Stimulated activated CD4-positive, alpha-beta T cell treated with anti-CD3 and anti-CD28 coated beads, Interleukin-12 subunit alpha, Interleukin-12 subunit beta, amount 100 ng/mL, for 48 hours (primary cell): Measurements from ENCODE around the gene RTTN.
"Not testable (repeated sequence)": the region's sequence is repeated elsewhere in the genome, so short reads cannot be mapped to it uniquely, and the experiment has no call there.

Experiments
- DNase-seq, 3 donors: peaks; one replicate each; pipeline ENCODE4 v3.0.0-alpha.2; 2020; ENCODE audit warnings: low read depth in 2 of 3, low spot score in 1 of 3

Gene RTTN

GRCh38 chr18:70205421-70206397 is at the start of gene RTTN:
TSS of gene RTTN (minus strand) at chr18:70205687. CDS start at chr18:70205658, 29 bp downstream.
- DNase-seq: peak; percentile 85 to 91 (median 88)

- no peak for DNase-seq
Observed at GRCh38 chr18:70250781-70251180, 45.3 kb upstream of the RTTN start.

- DNase-seq: not testable (repeated sequence)
Observed at GRCh38 chr18:70249861-70250260, 44.4 kb upstream of the RTTN start.

DNA sequence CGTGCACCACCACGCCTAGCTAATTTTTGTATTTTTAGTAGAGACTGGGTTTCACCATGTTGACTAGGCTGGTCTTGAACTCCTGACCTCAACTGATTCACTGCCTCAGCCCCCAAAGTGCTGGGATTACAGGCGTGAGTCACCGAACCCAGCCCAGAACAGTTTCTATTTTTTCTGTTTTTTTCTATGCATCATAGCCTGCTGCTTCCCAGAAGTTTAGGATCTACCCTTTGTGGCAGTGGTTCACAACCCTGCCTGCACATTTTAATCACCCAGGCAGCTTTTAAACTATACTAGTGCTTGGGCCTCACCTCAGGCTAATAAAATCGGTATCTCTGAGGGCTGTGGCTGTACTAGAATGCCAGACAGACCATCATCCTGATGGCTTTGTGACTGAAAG is 43.6 kb upstream of the RTTN start:
- DNase-seq: no peak

DNA sequence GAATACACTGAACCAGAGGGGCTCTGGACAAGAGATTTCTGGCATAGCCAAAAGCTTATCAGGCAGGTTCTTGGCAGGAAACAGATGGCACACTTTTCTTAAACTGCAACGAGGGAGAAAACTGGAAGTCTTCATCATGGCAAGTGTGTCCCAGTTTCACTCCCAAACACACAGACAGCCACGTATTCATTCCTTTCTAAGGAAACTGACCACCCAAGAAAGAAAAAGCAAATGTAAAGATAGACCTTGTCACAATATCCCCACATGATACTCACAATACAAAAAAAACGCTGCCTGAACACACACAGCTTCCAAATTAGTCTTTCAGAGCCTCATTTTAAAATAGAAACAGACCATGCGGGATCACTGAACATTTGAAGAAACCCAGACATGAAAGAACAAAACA is 40.6 kb upstream of the RTTN start:
- no peak for DNase-seq

DNA sequence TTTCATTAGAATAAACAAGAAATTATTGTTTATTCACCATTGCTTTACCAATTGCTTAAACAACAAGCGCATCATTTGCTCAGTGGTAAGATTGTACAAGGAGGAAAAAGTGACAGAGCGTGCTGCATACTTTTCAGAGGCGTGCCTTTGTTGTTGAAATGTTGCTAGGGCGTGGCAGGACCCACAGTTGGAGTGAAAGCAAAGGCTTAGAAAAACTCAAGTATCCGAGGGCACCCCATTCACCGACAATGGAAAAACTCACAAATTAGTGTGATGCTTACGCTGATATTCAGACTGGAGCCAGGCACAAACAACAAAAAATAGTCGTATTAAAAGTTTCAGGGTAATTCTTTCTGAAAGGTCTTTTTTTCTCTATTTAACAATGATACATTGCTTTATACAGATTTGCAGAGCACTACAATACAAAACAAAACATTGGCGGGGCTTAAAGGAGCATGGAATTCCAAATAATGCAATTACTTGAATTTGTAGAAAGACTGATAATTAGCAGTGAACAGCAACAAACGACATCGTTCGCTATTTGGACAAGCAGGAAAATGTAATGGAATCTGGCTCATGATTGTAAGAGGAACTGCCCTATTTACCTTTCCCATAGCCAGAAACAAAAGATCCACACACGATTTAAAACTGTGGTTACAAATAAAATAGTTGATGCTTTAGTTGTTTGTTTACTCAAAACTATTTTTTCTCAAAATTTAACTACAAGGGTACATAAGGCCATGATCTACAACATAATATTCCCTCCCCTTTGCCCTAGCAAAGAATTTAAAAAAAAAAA is 37.8 kb upstream of the RTTN start:
- no peak for DNase-seq

DNA sequence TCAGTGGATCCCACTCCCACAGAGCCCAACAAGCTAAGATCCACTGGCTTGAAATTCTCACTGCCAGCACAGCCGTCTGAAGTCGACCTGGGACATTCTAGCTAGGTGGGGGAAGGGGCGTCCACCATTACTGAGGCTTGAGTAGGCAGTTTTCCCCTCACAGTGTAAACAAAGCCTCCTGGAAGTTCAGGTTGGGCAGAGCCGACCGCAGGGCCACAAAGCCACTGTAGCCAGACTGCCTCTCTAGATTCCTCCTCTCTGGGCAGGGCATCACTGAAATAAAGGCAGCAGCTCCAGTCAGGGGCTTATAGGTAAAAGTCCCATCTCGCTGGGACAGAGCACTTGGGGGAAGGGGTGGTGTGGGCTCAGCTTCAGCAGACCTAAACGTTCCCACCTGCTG is 31.4 kb upstream of the RTTN start:
- not testable (repeated sequence) for DNase-seq

DNA sequence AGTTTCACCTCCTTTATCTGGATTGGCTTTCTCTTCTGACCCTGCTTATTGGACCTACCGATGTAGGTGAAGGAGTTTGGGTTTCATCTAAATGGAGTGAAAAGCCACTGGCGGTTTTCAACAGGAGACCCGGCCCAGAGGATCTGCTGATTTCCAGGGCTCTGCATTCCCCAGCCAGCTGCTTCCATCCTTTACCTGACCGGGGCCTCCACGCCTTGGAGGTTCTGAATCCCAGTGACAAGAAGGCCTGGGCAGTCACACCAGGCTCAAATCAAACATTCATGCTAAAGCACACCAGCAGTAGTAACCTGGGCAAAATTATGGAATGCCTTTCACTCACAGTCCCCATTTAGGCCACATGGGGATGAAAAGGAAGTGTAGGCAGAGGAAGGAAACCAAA is 30.0 kb upstream of the RTTN start:
- no peak for DNase-seq

GRCh38 chr18:70234667-70235459 is 29.4 kb upstream of the RTTN start:
- DNase-seq: no peak

DNA sequence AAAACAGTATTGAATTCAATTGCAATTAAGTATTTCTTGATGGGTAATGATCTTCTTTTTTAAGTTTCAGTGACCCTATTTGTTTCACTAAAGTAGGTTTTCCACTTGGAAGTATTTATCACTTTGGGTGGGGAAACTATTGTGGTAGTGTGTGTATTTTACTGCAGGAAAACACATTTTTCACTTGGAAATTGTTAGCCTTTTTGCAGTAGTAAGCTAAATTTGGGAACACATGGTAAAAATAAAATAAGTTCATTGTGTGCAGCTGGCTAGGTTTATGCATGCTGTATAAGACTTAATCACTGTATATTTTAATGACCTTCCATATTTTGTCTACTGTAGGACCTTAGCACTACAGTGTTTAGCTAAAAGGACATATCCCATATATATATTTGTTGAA is 28.5 kb upstream of the RTTN start:
- no peak for DNase-seq

DNA sequence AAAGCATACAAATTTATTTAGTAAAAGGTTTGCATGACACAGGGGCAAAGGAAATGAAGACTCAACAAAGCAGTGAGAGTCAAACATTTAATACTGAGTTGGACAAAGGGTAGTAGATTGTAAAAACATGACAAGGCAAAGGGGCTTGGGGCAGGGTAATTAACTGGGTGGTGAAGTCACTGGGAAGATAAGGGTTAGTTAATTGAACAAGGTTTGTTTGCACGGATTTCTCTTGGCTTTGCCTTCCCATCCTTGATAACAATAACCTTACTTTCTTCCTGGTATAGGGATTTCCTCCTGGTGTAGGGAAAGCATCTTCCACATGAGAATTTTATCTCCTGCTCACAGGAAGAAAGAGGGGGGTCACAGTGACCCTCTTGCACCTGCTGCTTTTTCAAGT is 26.8 kb upstream of the RTTN start:
- no peak for DNase-seq

- no peak for DNase-seq
Observed at GRCh38 chr18:70229639-70230038, 24.2 kb upstream of the RTTN start.

DNA sequence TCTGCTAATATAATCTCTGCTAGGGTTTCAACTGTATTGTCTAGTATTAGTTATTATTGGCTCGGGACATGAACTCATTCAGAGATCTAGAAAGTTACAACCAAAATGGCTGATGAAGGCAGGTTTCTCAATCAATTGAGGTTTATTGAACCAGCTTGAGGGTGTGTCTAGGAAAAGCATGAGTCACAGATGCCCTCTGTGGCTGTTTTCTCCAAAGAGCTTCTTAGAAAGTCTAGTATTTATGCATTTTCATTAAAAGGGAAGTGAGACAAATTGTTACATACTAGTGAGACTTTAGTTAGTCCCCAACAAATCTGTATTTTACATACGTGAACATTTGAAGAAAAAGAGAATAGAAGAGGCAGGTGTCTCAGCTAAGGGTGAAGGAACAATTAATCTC is 23.0 kb upstream of the RTTN start:
- no peak for DNase-seq

DNA sequence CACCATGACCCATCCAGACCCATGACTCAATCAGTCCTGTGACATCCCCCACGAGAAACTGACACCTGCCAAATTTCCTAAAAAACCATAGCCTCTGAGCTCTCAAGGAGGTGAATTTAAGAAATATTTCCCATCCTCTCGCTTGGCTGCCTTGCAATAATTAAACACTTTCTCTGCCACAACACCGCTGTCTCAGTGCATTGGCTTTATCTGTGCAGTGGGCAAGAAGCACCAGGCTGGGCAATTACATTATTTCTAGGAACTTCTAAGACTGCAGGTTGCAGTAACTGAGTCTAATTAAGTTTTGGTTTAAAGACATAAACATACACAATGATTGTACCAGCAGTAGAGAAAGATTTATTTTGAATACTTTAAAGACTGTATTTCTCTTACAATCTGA is 22.0 kb upstream of the RTTN start:
- no peak for DNase-seq

GRCh38 chr18:70221915-70222278 is 16.4 kb upstream of the RTTN start:
- no peak for DNase-seq

DNA sequence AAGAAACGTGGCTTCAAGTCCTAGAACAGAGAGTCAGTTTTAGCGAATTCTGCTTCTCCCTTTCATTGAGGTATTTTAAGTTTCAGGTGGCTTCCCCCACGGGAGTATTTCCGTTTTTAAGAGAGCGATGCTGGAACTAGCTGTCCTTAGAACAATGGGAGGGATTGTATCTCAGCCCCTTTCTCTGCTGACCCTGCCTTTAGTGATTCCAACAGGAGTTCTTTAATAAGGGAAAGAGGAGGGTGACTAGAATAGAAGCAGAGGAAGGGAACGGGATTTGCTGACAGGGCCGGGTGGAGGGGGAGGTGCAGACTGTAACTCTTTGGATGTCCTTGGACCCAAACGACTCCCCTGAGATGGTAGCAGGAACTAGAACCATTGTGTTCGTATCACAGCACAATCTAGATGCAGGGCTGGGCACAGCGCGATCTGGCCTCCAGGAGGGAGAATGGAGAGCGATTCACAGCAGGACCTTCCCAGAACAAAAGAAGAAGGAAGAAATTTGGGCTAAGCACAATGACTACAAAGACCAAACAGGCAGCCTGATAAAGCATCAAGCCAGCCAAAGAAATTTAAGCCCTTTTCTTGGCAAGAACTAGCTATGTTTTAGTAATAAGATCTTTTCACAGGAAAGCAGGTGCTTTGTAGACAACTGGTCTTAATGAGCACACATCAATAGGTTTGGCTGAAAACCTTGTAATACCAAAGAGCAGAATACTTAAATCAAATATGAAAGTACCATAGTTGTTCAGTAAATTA is 15.8 kb upstream of the RTTN start:
- DNase-seq: no peak

DNA sequence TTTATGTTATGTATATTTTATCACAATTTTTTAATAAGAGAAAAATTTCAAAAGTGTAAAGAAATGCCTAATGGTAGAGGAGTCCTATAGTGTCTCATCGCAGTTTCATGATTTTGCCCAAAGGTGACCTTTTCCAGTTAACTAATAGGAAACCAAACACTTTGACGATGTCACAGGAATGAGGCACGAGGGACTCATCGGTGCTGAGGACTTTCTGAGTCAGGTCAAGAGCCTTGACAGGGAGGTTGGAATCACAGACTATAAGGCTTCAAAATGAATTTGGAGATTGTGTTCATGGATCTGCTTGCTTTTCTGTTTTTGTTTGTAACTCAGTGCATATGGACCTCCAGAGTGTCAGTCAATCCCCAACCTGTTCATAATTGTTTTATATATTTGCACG is 15.1 kb upstream of the RTTN start:
- DNase-seq: no peak

- no peak for DNase-seq
Observed at GRCh38 chr18:70219688-70220087, 14.2 kb upstream of the RTTN start.

GRCh38 chr18:70216788-70217187 is 11.3 kb upstream of the RTTN start:
- DNase-seq: no peak

- no peak for DNase-seq
Observed at GRCh38 chr18:70207181-70207580, 1.7 kb upstream of the RTTN start.

- DNase-seq: no peak
Observed at GRCh38 chr18:70200286-70200685, 5.2 kb downstream of the RTTN start.
